RWPE2 (cell line): ENCODE data around the gene CSNK2A2.

Source experiments
- ATAC-seq: fragments of 200-7000 bp; cut with Tn5 transposase; 3 replicates; pipeline ENCODE4 v1.9.1; 2021; ENCODE audit warnings: low read depth
- DNase-seq: peaks from one replicate; pipeline ENCODE4 v3.0.0-alpha.2; 2020; ENCODE audit warnings: low spot score
- H3K27ac ChIP-seq: fragments of 450-650 bp; 2 replicates; pipeline ENCODE4 v1.5.1; 2017; ENCODE audit warnings: mild to moderate bottlenecking; ENCODE audit not compliant: poor library complexity, severe bottlenecking
- H3K27me3 ChIP-seq: fragments of 250-450 bp; sonication (Bioruptor Pico); 2 replicates; pipeline ENCODE4 v1.5.1; 2021; ENCODE audit warnings: mild to moderate bottlenecking, moderate library complexity; ENCODE audit not compliant: insufficient read depth, poor library complexity, severe bottlenecking
- H3K36me3 ChIP-seq: fragments of 250-450 bp; sonication (Bioruptor Pico); 2 replicates; pipeline ENCODE4 v1.5.1; 2020; ENCODE audit warnings: low read depth, mild to moderate bottlenecking, moderate library complexity
- H3K4me1 ChIP-seq: fragments of 250-450 bp; sonication (Bioruptor Pico); 2 replicates; pipeline ENCODE4 v1.5.1; 2021; ENCODE audit warnings: mild to moderate bottlenecking, moderate library complexity; ENCODE audit not compliant: insufficient read depth, poor library complexity, severe bottlenecking
- H3K4me3 ChIP-seq: fragments of 250-450 bp; sonication (Bioruptor Pico); 2 replicates; pipeline ENCODE4 v1.5.1; 2021; ENCODE audit warnings: mild to moderate bottlenecking, moderate library complexity; ENCODE audit not compliant: severe bottlenecking
- H3K9me3 ChIP-seq: fragments of 250-450 bp; sonication (Bioruptor Pico); 2 replicates; pipeline ENCODE4 v1.5.1; 2021; ENCODE audit warnings: mild to moderate bottlenecking, moderate library complexity; ENCODE audit not compliant: severe bottlenecking
- CTCF ChIP-seq: fragments of 450-650 bp; IDR thresholded peaks from one replicate; pipeline ENCODE4 v1.5.1; 2017; ENCODE audit warnings: mild to moderate bottlenecking, moderate library complexity; ENCODE audit not compliant: poor library complexity, severe bottlenecking

CSNK2A2 gene

DNA sequence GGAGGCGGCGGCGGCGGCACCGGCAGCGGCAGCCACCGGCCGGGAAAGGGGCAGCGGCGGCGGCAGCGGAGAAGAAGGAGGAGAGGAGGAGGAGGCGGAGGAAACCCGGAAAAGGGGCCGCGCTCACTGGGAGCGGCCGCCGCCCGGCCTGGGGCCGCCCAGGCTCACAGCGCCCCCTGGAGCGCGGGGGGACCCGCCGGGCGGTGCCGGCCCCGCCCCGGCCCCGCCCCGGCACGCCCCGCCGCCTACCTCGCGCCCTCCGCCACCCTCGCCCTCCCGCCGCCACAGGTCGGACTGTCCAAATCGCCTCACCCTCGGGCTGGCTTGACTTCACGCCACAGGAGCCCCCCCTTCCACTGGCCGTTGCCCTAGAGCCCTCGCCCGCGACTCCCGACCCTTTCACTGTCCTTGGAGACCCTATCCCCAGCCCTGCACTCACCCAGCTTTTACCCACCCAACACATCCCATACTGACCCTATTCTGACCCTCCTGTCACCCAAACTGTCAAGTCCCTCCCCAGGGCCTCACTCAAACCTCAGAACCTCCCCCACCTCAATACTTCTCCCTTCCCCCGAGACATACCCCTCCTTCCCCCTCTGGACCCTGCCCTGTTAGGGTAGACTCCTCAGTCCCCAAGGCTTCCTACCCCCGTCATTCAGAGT is at the start of gene CSNK2A2:
Gene CSNK2A2, minus strand, starts transcription at position 85 of the 662 bp plus-strand sequence. CDS start 370 bp downstream, outside the sequence.
- Histone ChIP-seq H3K27me3 (no peaks in the 10 kb centered on the region), H3K4me1 (no peaks in the 10 kb centered on the region), H3K36me3 (peaks cover 35% of the 10 kb centered on the region), H3K4me3 (peak within 1 kb of the TSS; percentile 63), H3K27ac (no peak within 1 kb of the TSS), H3K9me3 (no peaks in the 10 kb centered on the region)
- ATAC-seq = peak; percentile 93
- DNase-seq = peak; percentile 72
- TF ChIP-seq CTCF = peak; percentile 86

- Histone ChIP-seq H3K27ac (no peak overlapping the region), H3K4me3 (no peak overlapping the region), H3K27me3 (no peaks in the 10 kb centered on the region), H3K36me3 (no peaks in the 10 kb centered on the region), H3K4me1 (peaks cover 3% of the 10 kb centered on the region), H3K9me3 (no peaks in the 10 kb centered on the region)
- ATAC-seq (peak; percentile 96), DNase-seq (no peak)
- no peak for TF ChIP-seq CTCF
Observed at GRCh38 chr16:58243528-58244004, 45.7 kb upstream of the CSNK2A2 start.

DNA sequence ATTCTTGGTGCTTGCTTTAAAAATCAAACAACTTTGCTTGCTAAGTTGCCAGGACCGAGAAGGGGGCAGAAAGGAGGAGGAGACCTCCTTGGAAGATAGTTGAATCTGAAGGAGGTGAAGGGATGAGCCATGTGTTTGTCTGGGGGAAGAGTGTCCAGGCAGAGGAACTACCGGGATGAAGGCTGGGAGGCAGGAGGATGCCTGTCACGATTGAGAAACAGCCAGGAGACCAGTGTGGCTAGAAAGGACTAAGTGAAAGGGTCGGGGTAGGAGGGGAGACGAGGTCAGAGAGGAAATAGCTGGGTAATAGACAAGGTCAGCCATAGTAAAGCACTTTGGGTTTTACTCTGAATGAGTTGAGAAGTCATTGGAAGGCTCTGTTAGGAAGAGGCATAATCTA is 38.9 kb upstream of the CSNK2A2 start:
- H3K27me3 ChIP-seq = no peaks in the 10 kb centered on the region
- no peaks in the 10 kb centered on the region for H3K4me1 ChIP-seq
- no peak overlapping the region for H3K4me3 ChIP-seq
- TF ChIP-seq CTCF = no peak
- no peak for DNase-seq
- no peaks in the 10 kb centered on the region for H3K9me3 ChIP-seq
- H3K36me3 ChIP-seq = no peaks in the 10 kb centered on the region
- ATAC-seq = no peak
- no peak overlapping the region for H3K27ac ChIP-seq

- H3K36me3 ChIP-seq = no peaks in the 10 kb centered on the region
- peak overlapping the region; percentile 39 for H3K4me3 ChIP-seq
- ATAC-seq (peak; percentile 98), DNase-seq (peak; percentile 80)
- no peaks in the 10 kb centered on the region for H3K4me1 ChIP-seq
- no peak overlapping the region for H3K27ac ChIP-seq
- H3K27me3 ChIP-seq = no peaks in the 10 kb centered on the region
- H3K9me3 ChIP-seq = no peaks in the 10 kb centered on the region
- TF ChIP-seq CTCF = no peak
Observed at GRCh38 chr16:58236231-58236690, 38.4 kb upstream of the CSNK2A2 start.

- ATAC-seq (no peak), DNase-seq (no peak)
- Histone ChIP-seq H3K9me3 (no peaks in the 10 kb centered on the region), H3K4me3 (peak overlapping the region; percentile 39), H3K4me1 (no peaks in the 10 kb centered on the region), H3K36me3 (no peaks in the 10 kb centered on the region), H3K27me3 (no peaks in the 10 kb centered on the region), H3K27ac (no peak overlapping the region)
- no peak for TF ChIP-seq CTCF
Observed at GRCh38 chr16:58235663-58236062, 37.8 kb upstream of the CSNK2A2 start.
